HG03354 (cell line): ENCODE measurements around the gene C15orf39.
"Not testable (repeated sequence)": the region's sequence is repeated elsewhere in the genome, so short reads cannot be mapped to it uniquely, and the experiment has no call there.

Experiments
- ATAC-seq: cut with Tn5 transposase; IDR thresholded peaks from one replicate; pipeline ENCODE4 v1.9.1; 2021; ENCODE audit warnings: mild to moderate bottlenecking; ENCODE audit not compliant: unreplicated experiment, poor library complexity, severe bottlenecking

C15orf39 gene

DNA sequence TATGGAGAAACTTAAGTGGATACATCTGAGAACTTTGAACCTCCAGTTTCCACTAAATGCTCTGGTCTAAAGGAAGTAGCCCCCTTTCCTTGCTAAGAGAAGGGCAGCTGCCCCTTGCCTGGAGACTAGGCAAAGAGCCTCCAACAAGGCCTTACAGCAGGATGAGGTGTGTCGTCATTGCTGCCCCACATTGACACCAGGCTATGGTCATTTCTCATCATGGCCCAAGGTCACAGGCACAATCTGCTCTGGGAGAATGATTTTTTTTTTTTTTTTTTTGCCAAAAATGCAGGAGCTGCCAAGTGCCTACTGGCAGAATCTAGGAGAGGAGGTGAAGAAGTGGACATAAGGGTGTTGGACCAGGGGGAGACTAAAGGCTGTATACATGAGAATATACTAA, 44.1 kb downstream of the C15orf39 start:
- ATAC-seq, result not testable (repeated sequence)

GRCh38 chr15:75248991-75249390, 47.3 kb downstream of the C15orf39 start:
- not testable (repeated sequence) for ATAC-seq

DNA sequence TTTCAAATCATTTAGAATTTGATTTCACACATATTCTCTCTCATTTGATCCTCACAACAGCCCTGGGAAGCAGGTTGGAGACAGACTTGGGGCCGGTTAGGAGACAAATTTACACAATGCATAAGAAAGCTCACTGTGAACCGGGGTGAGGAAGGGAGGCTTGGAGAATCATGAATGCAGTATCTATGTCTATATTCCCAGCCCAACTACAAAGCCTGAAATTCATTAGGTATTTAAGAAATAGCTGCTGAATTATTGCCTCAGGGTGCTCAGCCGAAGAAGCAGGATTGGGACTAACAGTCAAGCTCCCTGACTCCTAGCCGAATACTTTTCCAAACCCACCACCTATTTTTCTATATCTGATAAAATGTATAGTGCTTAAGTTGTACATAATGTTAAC, 48.0 kb downstream of the C15orf39 start:
- no peak for ATAC-seq

DNA sequence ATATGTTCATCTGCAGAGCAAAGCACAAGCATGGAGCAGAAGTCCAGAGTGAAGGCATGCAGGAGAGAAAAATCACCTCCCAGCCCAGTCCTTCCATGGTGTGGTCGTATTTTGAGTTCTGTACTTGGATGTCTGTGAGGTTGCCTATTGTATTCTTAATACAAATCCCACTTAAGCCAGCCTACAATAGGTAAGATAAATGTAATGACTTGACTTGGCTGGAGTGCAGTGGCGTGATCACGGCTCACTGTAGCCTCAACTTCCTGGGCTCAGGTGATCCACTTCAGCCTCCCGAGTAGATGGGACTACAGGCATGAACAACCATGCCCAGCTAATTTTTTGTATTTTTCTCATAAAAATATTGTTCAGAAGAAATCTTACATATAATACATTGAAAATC, 49.7 kb downstream of the C15orf39 start:
- not testable (repeated sequence) for ATAC-seq

GRCh38 chr15:75252285-75252684, 50.6 kb downstream of the C15orf39 start:
- ATAC-seq, result not testable (repeated sequence)

DNA sequence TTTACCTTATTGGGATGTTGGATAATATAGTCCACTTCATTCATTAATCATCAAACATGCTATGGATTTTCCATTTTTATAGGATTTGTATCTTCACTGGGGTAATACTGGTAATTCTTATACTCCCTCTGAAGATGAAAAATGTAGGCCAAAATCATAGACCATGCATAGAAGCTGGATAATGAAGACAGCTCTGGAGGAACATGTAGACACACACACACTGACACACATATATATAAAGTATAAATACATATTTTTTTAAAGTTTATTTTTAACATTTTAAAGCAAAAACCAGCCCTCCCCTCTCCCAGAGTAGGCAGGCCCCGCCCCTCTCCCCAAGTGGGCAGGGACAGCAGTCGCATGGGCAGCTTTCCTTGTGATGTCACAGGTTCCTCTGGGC, 56.4 kb downstream of the C15orf39 start, which contains the start of gene GOLGA6C:
TSS of gene GOLGA6C (plus strand) at position 301 of the 400 bp plus-strand sequence. CDS start 265 bp downstream, outside the sequence.
- ATAC-seq, result not testable (repeated sequence)

- not testable (repeated sequence) for ATAC-seq
These were observed 57.1 kb downstream of the C15orf39 start for GRCh38 chr15:75258620-75259343.

- not testable (repeated sequence) for ATAC-seq
These were observed 58.2 kb downstream of the C15orf39 start for GRCh38 chr15:75259873-75260272.
